SHP77 treated with DMSO at 0.1 percent for 48 hours (cell line): Measurements from ENCODE around the gene PLCG2.
"Not testable (repeated sequence)": the region's sequence is repeated elsewhere in the genome, so short reads cannot be mapped to it uniquely, and the experiment has no call there.

ENCODE experiments used
- DNase-seq: peaks from one replicate; lab custom pipeline; 2025; lab: John Stamatoyannopoulos, UW

PLCG2 gene

DNA sequence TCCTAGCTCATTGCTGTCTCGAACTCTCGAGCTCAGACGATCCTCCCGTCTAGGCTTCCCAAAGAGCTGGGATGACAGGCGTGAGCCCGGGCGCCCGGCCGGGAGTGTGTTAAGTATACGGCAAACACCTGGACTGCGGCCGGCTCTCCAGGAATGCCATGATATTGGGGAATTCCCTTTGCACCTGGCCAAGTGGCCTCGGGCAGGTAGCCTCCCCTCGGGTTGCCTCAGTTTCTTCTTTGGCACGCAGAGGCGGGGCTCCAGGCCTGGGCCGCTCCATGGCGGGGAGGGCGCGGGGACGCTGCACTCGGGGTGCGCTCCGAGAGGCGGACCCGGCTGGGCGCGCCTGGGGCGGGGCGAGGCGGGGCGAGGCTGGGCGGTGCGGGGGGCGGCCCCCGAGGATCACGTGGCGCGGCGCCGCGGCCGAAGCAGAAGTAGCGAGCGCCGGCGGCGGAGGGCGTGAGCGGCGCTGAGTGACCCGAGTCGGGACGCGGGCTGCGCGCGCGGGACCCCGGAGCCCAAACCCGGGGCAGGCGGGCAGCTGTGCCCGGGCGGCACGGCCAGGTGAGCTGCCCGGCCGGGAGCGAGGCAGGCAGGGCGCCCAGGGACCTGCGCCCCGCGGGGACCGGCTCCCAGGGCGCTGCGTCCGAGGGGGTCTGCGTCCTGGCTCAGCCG is at the start of gene PLCG2:
TSS of gene PLCG2 (plus strand) at position 431 of the 675 bp plus-strand sequence. CDS start 6,699 bp downstream, outside the sequence.
- DNase-seq: no peak

DNA sequence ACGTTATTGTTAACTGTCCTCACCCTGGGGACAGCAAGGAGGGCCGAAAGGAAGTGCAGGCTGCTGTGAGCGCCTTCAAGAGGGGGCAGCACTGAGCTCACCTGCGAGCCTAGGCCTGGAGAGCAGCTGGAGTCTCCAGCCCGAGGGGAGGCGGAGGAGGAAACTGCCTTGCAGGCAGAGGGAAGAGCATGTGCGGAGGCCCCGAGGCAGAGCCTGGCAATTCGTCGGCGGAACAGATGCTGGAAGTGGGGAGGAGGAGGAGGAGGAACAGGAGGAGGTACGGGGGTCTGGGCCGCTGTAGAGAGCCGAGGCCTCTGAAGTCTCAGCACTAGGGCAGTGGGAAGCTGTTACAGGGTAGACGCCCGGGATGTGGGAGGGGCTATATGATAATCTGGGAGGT is 49.6 kb upstream of the PLCG2 start:
- DNase-seq: no peak

- peak; percentile 98 for DNase-seq
Measured at GRCh38 chr16:81730090-81731051, 48.7 kb upstream of the PLCG2 start.

DNA sequence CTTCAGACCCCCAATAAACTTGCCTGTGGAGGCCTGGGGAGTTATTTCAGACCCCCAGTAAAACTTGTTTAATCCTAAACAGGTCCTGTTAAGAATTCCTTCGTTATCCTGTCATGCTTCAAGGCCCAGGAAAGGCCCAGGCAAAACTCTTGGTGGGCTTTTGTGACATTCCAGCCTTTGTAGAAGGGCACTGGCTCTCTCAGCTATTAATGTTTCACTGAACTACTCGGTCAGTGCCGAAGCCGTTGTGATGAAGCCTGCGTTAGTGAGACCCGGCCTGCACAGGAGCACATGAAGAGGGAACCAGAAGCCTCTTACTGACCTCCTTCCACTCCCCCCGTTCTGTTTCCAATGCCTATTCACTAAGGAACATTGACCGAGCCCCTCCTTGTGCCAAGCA is 47.4 kb upstream of the PLCG2 start:
- DNase-seq: no peak

GRCh38 chr16:81732699-81733098 is 46.4 kb upstream of the PLCG2 start:
- no peak for DNase-seq

- no peak for DNase-seq
Measured at GRCh38 chr16:81733295-81733694, 45.8 kb upstream of the PLCG2 start.

DNA sequence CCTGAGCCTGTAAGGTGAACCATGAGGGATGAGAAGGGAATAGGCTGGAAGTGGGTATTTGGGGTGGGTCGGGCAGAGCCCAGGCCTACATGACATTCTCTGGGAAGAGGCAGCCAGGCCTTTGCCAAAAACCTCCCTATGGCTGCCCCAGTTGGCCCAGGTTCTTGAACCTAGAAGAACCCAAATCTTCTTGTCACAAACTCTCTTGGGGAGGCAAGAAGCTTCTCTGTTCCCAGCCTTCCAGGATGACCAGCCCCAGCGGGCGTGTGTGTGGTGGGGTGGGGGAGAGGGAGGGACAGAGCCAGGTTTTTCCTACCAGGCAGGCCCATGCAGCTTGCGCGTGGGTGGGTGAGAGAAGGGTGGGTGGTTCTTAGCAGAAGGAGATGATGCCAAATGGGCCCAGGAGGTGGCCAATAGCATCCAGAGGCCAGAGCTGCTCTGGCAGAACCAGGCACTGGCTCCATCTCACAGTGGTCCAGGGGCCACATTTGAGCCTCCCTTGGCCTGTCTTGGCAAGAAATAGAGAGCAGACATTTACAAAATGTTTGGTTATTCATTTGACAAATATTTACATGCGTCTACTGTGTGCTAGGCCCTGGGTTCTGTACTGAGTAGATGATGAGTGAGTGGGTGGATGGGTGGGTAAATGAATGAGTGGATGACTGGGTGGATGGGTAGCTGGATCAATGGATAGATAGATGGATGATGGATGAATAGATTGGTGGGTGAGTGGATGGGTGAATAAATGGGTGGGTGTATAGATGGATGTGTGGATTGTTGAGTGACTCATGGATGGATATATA is 44.3 kb upstream of the PLCG2 start:
- DNase-seq: no peak

- peak; percentile 76 for DNase-seq
Measured at GRCh38 chr16:81737885-81738536, 41.1 kb upstream of the PLCG2 start.

DNA sequence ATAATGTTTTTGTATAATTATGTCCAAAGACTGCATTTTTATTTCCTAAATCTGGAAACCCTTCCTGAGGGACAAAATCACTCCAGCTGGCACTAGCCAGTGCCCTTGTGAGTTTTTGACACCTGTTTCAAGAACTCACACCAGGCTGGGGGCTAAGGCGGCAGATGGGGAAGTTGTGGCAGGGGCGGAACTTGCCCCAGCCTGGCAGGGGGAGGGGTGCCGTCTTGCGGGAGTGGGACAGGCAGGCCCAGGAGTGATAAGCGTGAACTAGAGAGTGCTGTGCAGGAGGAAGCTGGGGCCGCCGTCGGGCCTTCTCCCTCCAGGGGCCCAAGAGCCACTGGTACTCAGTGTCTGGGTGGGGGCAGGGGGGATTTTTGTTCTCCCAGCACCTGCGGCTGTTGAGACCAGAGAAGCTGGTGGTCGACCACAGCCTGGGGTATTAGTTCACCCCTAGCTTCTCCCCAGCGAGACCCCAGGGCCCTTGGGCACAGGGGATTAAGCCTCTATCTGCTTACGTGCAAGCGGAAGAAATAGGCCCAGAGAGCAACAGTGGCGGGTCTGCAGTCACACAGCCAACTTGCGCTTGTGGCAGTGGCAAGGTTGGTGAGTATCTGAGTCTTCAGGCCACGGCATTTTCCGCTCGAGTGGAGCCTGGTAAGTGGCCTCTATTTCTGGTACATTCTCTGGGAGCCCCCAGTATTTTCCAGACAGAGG is 40.2 kb upstream of the PLCG2 start:
- DNase-seq: no peak

GRCh38 chr16:81739503-81739902 is 39.6 kb upstream of the PLCG2 start:
- no peak for DNase-seq

- no peak for DNase-seq
Measured at GRCh38 chr16:81740169-81740568, 38.9 kb upstream of the PLCG2 start.

- not testable (repeated sequence) for DNase-seq
Measured at GRCh38 chr16:81741430-81741770, 37.7 kb upstream of the PLCG2 start.

DNA sequence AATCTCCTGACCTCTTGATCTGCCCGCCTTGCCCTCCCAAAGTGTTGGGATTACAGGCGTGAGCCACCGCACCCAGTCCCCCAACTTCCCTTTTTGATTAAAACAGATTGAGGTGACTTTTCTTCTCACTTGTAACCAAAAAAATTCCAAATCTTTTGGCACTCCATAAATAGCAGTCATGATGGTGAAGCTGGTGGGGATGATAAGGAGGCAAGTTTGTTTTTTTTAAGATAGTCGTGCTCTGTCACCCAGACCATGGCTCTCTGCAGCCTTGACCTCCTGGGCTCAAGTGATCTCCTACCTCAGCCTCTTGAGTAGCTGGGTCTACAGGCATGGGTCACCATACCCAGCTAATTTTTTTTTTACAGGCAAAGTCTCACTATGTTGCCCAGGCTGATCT is 34.7 kb upstream of the PLCG2 start:
- DNase-seq: no peak

DNA sequence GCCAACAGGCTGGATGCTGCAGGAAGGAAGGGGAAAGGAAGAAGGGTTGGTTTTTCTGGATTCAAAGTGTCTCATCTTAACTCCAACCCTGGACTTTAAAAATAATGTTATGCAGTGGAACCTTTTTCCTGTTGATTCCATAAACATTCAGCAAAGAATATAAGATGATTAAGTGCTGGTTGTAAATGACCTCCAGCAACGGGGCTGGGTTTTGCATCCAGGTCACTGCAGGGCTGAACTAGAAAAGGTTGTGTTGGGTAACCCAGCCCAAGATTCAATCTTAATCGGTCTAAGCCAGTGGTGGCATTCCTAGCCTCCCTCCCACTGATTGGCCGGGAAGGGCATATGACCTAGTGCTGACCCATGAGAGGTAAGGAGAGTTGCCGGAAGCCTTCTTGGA is 34.2 kb upstream of the PLCG2 start:
- DNase-seq: no peak

- DNase-seq: peak; percentile 66
Measured at GRCh38 chr16:81745704-81746558, 33.2 kb upstream of the PLCG2 start.

DNA sequence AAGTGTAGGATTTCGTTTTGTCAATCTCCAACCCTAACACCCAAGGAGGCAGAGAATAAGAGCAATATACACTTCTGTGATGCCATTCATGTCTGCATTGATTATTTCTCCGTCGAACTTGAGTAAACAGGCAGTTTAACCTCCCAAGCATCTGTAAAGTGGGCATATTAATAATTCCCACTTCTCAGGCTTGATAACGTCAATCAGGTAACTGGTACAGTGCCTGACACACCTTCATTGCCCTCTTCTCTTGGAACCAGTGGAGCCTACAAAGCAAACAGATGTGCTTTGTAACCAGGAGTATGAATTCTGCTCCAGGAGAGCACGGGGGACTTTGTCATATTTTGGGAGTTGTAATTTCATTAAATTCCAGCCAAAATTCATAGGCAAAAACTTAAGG is 32.5 kb upstream of the PLCG2 start:
- DNase-seq: no peak

DNA sequence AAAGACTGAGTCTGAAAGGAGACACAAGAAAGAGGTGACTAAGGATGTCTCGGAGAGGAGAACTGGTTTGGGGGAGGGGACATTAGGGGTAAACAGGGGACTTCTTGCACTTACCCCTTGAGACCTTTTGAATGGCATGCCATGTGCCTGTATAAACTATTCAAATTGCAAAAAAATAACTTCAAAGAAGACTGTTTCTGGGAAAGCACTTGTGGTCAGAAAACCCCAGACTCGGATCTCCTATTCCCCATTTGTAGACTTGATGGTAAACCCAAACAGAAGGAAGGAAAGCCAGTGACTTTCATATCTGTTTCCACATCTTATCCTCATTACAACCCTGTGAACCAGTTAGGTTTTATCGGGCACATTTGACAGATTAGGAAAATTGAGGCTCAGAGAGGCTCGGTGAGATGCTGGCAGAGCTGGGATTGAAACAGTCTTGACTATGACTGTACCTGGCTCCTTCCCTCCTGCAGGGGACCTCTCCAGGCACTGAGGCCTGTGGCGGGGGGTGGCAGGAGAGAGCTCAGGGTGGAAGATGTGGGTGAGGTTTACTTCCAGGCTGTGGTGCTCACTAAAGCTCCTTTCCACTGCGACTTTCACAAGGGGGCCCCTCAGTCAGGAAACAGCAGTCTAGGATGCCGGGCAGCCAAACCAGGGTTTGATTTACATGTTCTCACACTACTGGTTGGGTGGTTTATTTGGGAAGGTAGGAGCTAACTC is 30.5 kb upstream of the PLCG2 start:
- DNase-seq: no peak

DNA sequence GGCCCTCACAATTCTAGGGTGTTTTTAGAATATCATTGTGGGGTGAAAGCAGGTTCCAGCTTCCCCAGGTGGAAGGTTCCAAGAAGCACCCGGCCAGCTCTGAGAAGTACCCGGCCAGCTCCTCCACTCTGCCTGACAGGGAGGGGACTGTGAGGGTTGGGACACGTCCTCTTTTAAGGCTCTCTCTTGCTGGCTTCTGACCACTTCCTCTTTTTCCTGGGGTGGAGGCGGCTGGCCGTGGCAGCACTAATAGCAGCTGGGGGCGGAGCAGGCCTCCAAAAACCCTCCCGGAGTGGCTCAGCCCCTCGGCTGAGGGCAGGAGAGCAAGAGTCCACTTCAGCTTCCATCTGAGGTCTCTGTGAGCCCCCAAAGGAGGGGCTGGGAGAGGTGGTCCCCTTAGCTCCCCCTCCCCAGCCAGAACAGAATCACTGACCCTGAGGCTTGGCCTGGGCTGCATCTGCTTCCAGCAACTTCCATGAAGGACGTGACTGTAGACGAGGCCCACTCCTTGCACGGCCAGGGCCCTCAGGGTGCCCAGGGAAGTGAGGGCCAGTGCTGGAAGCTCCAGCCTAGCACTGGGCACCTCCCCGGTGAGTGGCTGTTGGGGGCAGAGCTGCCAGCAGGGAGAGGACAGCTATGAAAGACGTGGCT is 26.7 kb upstream of the PLCG2 start:
- no peak for DNase-seq

DNA sequence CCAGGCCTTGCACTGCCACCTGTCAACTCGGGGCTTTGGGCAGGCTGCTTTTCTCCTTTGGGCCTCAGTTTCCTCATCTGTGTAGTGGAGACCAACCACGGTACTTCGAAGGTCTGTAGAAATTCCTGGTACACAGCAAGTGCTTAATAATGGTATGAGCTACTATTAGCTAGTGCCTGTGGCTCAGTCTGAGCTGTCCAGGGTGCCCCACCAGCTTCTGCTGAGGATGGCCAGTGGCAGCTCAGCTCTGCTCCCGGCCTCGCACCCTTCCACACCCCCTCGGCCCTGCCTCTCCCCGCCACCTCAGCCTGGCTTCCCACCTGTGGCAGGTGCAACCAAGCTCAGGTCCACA is 26.2 kb upstream of the PLCG2 start:
- DNase-seq: no peak
